IPS DF 6.9 (cell line): ENCODE measurements around the gene FAM124A.

Source experiments
- DNase-seq: peaks from one replicate; pipeline ENCODE4 v3.0.0-alpha.2; 2013; ENCODE audit warnings: low read depth, low spot score
- H3K27ac ChIP-seq: one replicate; pipeline ENCODE4 v1.5.1; 2013; ENCODE audit warnings: low read length, control low read depth
- H3K27me3 ChIP-seq: 2 replicates; pipeline ENCODE4 v1.6.1; 2013; ENCODE audit warnings: mild to moderate bottlenecking, low read length; ENCODE audit not compliant: control insufficient read depth, insufficient read depth
- H3K36me3 ChIP-seq: 2 replicates; pipeline ENCODE4 v1.6.1; 2013; ENCODE audit warnings: low read length; ENCODE audit not compliant: control insufficient read depth, insufficient read depth
- H3K4me1 ChIP-seq: 2 replicates; pipeline ENCODE4 v1.6.1; 2013; ENCODE audit warnings: low read length; ENCODE audit not compliant: control insufficient read depth, insufficient read depth
- H3K4me3 ChIP-seq: 2 replicates; pipeline ENCODE4 v1.5.1; 2013; ENCODE audit warnings: mild to moderate bottlenecking, low read length
- H3K9me3 ChIP-seq: 2 replicates; pipeline ENCODE4 v1.6.1; 2013; ENCODE audit warnings: low read length, inconsistent platforms; ENCODE audit not compliant: control insufficient read depth, insufficient read depth
- whole genome bisulfite sequencing: extraction: QIAGEN DNeasy Blood & Tissue Kit; methylation state at CpG from one replicate; pipeline ENCODE4 v1.1.7; 2013; ENCODE audit warnings: mixed read lengths, missing lambda C conversion rate; ENCODE audit not compliant: insufficient read length, insufficient coverage; 5-methylcytosine and 5-hydroxymethylcytosine counted together

FAM124A gene

GRCh38 chr13:51266642-51267041 lies 44.4 kb downstream of the FAM124A start:
- Histone ChIP-seq H3K27ac (no peak overlapping the region), H3K27me3 (no peaks in the 10 kb centered on the region), H3K9me3 (no peaks in the 10 kb centered on the region), H3K4me1 (peaks cover 1% of the 10 kb centered on the region), H3K4me3 (no peak overlapping the region), H3K36me3 (peaks cover 8% of the 10 kb centered on the region; the same call in 1 of the 2 replicates)
- no peak for DNase-seq
- WGBS, result no CpG with 5 or more reads among the region's 1 CpG

- no peak overlapping the region for H3K4me3 ChIP-seq
- H3K9me3 ChIP-seq, result no peaks in the 10 kb centered on the region
- whole genome bisulfite sequencing, result no CpG with 5 or more reads among the region's 6 CpGs
- H3K36me3 ChIP-seq, result peaks cover 8% of the 10 kb centered on the region; the same call in 1 of the 2 replicates
- H3K27me3 ChIP-seq, result no peaks in the 10 kb centered on the region
- no peak overlapping the region for H3K27ac ChIP-seq
- no peaks in the 10 kb centered on the region; the same call in none of the 2 replicates for H3K4me1 ChIP-seq
- no peak for DNase-seq
Measured at GRCh38 chr13:51267622-51268021, 45.4 kb downstream of the FAM124A start.

GRCh38 chr13:51269039-51269438 lies 46.8 kb downstream of the FAM124A start:
- peaks cover 8% of the 10 kb centered on the region; the same call in 1 of the 2 replicates for H3K36me3 ChIP-seq
- H3K27me3 ChIP-seq, result no peaks in the 10 kb centered on the region
- no peak overlapping the region for H3K27ac ChIP-seq
- no peaks in the 10 kb centered on the region for H3K9me3 ChIP-seq
- H3K4me1 ChIP-seq, result no peaks in the 10 kb centered on the region; the same call in none of the 2 replicates
- H3K4me3 ChIP-seq, result no peak overlapping the region
- no peak for DNase-seq

- DNase-seq, result no peak
- Histone ChIP-seq H3K4me1 (no peaks in the 10 kb centered on the region; the same call in none of the 2 replicates), H3K9me3 (no peaks in the 10 kb centered on the region), H3K4me3 (no peak overlapping the region), H3K36me3 (no peaks in the 10 kb centered on the region), H3K27me3 (no peaks in the 10 kb centered on the region), H3K27ac (no peak overlapping the region)
- no CpG with 5 or more reads among the region's 7 CpGs for WGBS
Measured at GRCh38 chr13:51270623-51271415, 48.6 kb downstream of the FAM124A start.

- Histone ChIP-seq H3K4me3 (no peak overlapping the region), H3K4me1 (no peaks in the 10 kb centered on the region; the same call in none of the 2 replicates), H3K36me3 (no peaks in the 10 kb centered on the region), H3K9me3 (no peaks in the 10 kb centered on the region), H3K27ac (no peak overlapping the region), H3K27me3 (no peaks in the 10 kb centered on the region)
- no CpG with 5 or more reads among the region's 10 CpGs for WGBS
- DNase-seq, result no peak
Measured at GRCh38 chr13:51271528-51272085, 49.4 kb downstream of the FAM124A start.

- WGBS, result no CpG with 5 or more reads among the region's 2 CpGs
- H3K4me3 ChIP-seq, result no peak overlapping the region
- H3K36me3 ChIP-seq, result peaks cover 4% of the 10 kb centered on the region; the same call in 1 of the 2 replicates
- no peaks in the 10 kb centered on the region; the same call in none of the 2 replicates for H3K4me1 ChIP-seq
- no peaks in the 10 kb centered on the region for H3K27me3 ChIP-seq
- no peaks in the 10 kb centered on the region for H3K9me3 ChIP-seq
- no peak overlapping the region for H3K27ac ChIP-seq
- no peak for DNase-seq
Measured at GRCh38 chr13:51275101-51275500, 52.9 kb downstream of the FAM124A start.

- no peak for DNase-seq
- Histone ChIP-seq H3K36me3 (peaks cover 14% of the 10 kb centered on the region; the same call in 1 of the 2 replicates), H3K9me3 (no peaks in the 10 kb centered on the region), H3K27ac (no peak overlapping the region), H3K4me1 (no peaks in the 10 kb centered on the region; the same call in 1 of the 2 replicates), H3K4me3 (no peak overlapping the region), H3K27me3 (no peaks in the 10 kb centered on the region)
- WGBS, result no CpG with 5 or more reads among the region's 4 CpGs
Measured at GRCh38 chr13:51276636-51277035, 54.4 kb downstream of the FAM124A start.

- Histone ChIP-seq H3K4me3 (no peak overlapping the region), H3K27ac (no peak overlapping the region), H3K27me3 (no peaks in the 10 kb centered on the region), H3K4me1 (no peaks in the 10 kb centered on the region; the same call in 1 of the 2 replicates), H3K36me3 (peaks cover 14% of the 10 kb centered on the region; the same call in 1 of the 2 replicates), H3K9me3 (no peaks in the 10 kb centered on the region)
- no CpG with 5 or more reads among the region's 4 CpGs for WGBS
- no peak for DNase-seq
Measured at GRCh38 chr13:51277928-51278327, 55.7 kb downstream of the FAM124A start.

GRCh38 chr13:51278426-51279130 lies 56.4 kb downstream of the FAM124A start:
- Histone ChIP-seq H3K36me3 (peaks cover 14% of the 10 kb centered on the region; the same call in 1 of the 2 replicates), H3K4me1 (no peaks in the 10 kb centered on the region; the same call in 1 of the 2 replicates), H3K27ac (no peak overlapping the region), H3K27me3 (no peaks in the 10 kb centered on the region), H3K4me3 (no peak overlapping the region), H3K9me3 (no peaks in the 10 kb centered on the region)
- WGBS, result no CpG with 5 or more reads among the region's 9 CpGs
- no peak for DNase-seq

- H3K36me3 ChIP-seq, result peaks cover 14% of the 10 kb centered on the region; the same call in 1 of the 2 replicates
- peaks cover 1% of the 10 kb centered on the region for H3K4me1 ChIP-seq
- no peaks in the 10 kb centered on the region for H3K27me3 ChIP-seq
- H3K9me3 ChIP-seq, result no peaks in the 10 kb centered on the region
- H3K4me3 ChIP-seq, result no peak overlapping the region
- H3K27ac ChIP-seq, result no peak overlapping the region
- no peak for DNase-seq
- WGBS, result no CpG with 5 or more reads among the region's 13 CpGs
Measured at GRCh38 chr13:51280379-51280940, 58.3 kb downstream of the FAM124A start.
